Activated T-cell treated with anti-CD3 and anti-CD28 coated beads for 48 hours (primary cell): Measurements from ENCODE around the gene LBHD1.
"Not testable (repeated sequence)": the region's sequence is repeated elsewhere in the genome, so short reads cannot be mapped to it uniquely, and the experiment has no call there.

Experiments used
- DNase-seq: peaks from one replicate; pipeline ENCODE4 v3.0.0-alpha.2; 2020; ENCODE audit warnings: low read depth

LBHD1 gene

DNA sequence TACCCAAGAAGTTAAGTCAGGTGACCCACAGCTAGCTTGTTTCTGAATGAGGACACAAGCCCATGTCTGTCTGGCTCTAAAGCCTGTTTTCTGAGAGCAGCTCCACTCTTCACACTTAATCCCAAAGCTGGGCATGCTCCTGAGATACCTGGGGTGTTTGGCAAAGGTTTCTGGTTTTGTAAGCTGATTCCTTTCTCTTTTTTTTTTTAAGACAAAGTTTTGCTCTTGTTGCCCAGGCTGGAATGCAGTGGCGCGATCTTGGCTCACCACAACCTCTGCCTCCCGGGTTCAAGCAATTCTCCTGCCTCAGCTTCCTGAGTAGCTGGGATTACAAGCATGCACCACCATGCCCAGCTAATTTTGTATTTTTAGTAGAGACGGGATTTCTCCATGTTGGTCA lies 21.6 kb upstream of the LBHD1 start:
- DNase-seq = not testable (repeated sequence)

DNA sequence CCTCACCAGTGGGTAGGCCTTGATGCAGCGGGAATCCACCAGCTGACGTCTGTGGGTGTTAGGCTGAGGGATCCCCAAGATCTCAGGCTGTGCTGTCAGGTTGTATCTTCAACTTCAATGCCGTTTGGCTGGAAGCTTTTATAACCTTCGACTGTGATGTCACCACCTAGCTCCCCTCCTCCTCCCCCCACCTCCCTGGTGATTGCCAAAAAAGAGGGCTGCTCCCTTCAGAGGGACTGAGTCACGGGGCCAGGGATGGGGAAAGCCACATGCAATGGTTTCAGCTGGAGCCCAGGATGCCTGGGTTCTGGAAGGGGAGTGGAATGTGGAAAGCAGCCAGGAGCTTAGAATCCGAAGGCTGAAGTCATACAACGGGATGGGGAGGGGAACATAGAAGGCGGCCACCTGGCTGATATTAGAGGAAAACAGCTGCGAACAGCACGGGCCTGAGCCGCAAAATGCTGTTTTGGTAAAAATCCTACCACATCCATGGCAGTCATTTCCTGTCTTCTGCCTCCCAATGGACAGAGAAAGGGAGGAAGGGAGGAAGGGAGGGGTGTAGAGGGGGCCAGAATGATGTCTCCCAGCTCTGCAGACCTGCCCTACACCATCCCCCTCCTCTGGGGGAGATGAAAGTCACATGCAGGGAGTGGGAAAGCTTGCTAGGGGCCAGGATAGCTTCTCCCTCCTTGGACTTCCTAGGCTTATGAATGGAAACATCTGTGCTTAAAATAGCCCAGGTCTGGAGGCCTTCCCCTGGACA lies 17.5 kb upstream of the LBHD1 start, which contains the start of gene LRRN4CL:
TSS of gene LRRN4CL (minus strand) at position 110 of the 763 bp plus-strand sequence. CDS start 1,022 bp downstream, outside the sequence.
- no peak for DNase-seq

DNA sequence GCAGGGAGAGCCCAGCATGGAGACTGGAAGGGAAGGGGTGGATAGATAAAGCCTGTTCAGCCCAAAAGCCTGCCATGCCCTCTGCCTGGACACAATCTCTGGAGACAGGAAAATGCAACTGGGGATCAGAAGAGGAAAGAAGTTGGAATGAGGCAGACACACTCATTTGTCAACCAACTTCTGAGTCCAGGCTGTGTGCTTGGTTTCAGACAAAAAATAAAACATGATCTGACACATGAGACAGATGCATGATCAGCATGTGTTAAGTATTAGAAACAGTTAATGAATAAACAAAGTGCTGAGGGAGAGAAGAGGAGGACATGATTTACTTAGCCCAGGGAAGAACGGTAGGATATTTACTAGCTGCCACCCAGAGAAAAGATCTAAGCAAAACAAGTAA lies 16.4 kb upstream of the LBHD1 start:
- DNase-seq = no peak

DNA sequence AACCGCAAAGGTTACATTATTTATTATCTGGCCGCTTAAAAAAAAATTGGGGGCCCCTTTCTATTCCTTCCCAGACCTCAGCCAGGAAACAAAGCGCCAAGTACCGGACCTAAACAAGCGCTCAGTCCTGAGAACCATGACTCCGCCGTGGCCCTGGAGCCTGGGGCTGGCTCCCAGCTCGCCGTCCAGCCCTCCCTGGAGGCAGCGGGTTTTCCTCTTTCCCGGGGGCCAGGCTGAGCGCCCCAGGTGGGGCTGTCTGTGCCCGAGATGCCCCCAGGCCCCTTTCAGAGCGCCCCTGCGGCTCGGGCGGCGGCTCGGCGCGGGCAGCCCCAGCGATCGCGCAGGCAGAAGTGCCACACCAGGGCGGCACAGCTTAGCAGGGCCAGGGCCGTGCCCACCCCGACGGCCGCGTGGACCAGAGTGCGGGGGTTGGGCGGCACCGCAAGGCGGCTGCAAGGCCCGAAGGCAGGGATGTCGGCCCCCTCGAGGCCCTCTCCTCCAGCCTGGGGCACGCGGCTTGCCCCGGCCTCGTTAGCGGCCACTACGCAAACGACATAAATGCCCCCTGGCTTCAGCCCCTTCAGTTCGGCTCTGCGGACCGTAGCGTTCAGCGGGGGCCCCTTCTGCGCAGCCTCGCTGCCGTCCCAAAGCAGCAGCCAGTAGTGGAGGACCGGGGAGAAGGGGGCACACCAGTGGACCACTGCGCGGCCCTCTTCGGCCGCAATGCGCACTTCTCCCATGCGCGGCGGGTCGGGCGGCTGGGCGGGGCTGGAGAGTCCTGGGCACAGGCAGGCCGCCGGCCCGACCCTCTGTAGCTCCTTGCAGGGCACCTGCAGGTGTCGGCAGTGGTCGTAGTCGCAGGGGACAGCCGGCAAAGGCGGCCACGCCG lies 15.7 kb upstream of the LBHD1 start:
- DNase-seq = no peak

DNA sequence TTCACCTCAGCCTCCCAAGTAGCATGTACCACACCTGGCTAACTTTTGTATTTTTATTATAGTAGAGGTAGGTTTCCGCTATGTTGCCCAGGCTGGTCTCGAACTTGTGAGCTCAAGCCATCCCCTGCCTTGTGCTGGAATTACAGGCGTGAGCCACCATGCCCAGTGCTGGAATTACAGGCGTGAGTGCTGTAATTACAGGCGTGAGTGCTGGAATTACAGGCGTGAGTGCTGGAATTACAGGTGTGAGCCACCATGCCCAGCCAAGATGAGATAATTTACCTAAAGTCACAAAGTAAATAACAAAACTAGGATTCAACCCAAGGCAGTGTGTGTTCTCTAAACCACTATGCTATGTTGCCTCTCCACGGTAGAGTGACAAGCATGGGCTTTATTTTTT lies 10.5 kb upstream of the LBHD1 start:
- DNase-seq = no peak

DNA sequence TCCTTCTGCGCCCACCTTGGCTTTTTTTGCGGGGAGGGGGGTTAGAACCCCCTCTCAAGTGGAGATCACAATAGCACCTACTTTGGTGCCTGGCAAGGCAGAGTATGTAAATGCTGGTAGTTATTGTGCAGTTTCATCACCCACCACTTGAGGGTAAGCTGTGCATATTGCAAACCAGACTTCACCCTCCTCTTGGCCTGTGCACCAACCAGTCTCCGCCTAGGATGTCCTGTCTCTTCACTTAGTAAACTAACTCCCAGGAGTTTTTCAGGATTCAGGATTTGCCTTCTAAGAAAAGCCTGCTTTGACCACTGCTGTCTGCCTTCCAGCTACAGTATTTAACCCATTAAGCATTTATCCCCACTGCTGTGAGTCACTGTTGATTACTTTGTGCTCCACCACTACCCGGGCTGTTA lies 8.8 kb upstream of the LBHD1 start:
- peak; percentile 25 for DNase-seq

DNA sequence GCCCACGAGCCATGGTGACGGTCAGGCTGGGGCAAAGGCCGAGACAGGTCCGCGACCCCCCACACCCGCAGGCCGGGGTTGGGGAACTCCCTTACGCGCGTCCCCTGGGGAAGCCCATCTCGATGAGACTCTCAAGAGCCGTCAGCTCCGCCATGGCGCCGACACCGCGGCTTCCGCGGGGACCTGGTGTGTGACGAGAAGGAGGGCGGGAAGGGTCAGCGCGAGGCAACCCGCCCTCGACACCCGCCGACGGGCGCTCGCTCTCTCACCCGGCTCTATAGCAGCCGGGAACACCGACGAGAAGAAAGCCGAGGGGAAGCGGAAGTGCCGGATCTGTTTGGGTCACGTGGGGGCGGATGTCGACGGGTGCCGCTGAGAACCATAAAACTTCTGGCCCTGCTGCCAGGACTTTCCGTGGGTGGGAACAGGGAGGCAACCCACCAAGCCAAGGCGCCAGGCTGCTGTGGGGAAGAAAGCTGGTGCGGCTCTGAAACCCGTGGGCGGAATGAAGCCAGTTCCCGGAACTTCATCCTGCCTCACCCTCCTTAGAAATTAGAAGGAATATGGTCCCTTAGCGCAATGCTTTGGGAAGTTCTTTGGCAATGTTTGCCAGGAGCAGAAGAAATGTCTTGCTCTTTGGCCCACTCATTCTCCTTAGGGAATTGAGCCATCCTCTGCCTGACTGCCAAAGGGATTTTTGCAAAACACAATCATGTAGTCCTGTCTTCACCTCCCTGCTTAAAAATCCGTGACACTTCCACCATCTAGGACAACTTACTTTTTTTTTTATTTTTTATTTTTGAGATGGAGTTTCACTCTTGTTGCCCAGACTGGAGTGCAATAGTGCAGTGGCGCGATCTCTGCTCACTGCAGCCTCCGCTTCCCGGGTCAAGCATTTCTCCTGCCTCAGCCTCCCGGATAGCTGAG lies 7.0 kb upstream of the LBHD1 start, which contains the start of gene UBXN1:
TSS of gene UBXN1 (minus strand) at position 304 of the 927 bp plus-strand sequence. CDS start at position 154, 150 bp downstream.
- peak; percentile 84 for DNase-seq

DNA sequence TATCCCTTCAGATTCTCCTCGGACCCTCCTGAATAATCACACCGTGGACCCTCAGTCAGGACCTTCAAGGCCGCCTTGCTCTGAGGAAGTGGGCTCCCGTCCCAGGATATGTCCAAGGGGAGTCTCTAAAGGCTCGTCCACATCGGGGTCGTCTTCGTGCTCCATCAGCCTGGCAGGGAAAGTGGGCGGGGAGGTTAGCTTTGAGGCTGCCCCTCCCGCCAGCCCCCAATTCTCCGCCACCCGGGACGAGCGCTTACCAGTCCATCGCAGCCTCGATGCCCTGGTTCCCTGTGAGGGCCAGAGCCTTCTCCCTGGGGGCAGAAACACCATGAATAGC lies 6.3 kb upstream of the LBHD1 start:
- DNase-seq = no peak

DNA sequence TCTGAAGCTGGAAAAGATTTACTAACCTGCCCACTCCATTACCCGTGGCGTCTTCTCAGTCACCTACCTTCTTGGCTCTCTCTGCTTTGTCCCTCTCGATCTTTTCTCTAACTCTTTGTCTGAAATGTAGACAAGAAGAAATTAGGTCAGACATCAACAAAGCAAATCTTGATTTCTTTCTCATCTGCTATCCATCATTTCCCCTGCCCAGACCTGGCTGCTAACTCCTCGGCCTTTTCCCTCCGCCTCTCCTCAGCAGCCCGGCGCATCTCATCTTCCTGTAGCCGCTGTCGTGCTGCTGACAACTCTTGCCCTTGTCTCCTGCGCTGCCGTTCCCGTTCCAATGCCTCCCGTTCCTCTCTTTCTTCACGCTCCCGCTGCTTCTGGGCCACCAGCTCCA lies 5.6 kb upstream of the LBHD1 start:
- no peak for DNase-seq

DNA sequence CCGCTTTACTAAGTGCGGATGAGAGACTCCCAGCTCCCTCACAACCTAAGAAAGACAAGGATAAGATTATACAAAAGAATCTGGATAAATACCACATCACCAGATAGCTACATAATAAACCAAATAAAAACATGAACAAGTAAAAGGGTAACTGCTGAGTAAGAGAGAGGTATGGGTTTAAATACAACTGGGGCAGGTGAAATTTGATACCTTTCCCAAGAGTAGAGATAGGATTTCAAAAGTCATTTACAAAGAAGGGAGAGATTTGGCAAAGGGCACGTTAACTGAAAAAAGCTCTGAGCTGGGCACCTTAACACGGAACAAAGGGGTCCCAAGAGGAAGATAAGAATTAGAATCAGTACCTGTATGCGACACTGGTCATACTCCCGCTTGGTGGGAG lies 5.1 kb upstream of the LBHD1 start:
- no peak for DNase-seq

DNA sequence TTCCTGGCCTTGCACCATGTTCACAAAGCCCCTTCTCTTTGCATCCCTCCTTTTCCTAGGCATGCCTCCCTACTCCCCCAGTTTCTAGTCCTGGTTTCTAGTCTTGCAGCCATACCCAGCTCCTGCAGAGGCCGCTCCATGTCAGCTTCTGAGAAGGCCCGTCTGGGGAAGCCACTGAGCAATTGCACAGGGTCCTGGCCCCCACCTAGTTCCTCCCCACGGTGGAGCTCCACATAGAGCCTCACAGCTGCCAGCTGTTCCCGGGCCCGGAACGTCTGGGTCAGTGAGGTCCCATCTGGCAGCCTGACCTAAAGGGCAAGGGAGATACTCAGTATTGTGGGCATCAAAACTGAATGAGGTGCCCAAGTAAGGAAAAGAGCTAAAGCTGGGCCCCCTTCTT lies 4.6 kb upstream of the LBHD1 start:
- DNase-seq = no peak

DNA sequence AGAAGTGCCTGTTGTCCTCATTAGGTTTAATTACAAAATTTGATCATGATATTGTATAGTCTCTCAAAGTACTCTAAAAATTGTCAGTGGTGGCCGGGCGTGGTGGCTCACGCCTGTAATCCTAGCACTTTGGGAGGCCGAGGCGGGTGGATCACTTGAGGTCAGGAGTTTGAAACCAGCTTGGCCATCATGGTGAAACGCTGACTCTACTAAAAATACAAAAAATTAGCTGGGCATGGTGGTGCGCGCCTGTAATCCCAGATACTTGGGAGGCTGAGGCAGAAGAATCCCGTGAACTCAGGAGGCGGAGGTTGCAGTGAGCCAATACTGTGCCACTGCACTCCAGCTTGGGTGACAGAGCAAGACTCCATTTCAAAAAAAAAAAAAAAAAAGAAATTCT lies 3.3 kb upstream of the LBHD1 start:
- not testable (repeated sequence) for DNase-seq

DNA sequence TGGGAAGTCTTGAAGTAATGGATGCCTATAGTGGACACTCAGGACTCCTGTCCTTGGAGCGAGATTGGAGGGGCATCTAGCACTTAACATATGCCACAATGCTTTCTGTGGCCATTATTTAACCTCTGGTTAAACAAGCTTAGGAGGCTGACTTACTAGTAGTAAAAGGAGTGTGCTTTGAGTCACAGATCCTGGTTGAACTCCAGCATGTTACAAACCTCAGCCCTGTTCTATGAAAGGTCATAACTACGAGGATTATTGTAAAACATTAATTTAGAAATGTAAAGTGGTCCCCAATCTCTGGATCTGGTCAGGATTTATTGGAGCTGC lies 1.1 kb upstream of the LBHD1 start:
- DNase-seq = no peak

DNA sequence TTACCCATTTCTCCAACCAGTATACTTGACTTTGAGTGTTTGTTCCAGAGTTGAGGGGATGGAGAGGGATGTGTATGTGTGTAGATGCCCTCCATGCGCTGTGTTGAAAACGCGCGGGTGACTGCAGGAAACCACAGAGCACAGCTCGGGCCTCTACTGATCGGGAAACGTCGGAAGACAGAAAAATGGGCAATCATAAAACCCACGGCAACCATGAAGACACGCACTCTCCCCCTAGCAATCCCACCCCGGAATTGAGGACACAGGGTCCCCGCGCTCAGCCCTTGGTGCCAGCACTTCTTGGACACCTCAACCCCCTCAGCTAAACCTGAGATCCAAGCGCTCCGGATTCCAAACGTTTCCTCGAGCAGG lies 845 bp downstream of the LBHD1 start:
- no peak for DNase-seq

DNA sequence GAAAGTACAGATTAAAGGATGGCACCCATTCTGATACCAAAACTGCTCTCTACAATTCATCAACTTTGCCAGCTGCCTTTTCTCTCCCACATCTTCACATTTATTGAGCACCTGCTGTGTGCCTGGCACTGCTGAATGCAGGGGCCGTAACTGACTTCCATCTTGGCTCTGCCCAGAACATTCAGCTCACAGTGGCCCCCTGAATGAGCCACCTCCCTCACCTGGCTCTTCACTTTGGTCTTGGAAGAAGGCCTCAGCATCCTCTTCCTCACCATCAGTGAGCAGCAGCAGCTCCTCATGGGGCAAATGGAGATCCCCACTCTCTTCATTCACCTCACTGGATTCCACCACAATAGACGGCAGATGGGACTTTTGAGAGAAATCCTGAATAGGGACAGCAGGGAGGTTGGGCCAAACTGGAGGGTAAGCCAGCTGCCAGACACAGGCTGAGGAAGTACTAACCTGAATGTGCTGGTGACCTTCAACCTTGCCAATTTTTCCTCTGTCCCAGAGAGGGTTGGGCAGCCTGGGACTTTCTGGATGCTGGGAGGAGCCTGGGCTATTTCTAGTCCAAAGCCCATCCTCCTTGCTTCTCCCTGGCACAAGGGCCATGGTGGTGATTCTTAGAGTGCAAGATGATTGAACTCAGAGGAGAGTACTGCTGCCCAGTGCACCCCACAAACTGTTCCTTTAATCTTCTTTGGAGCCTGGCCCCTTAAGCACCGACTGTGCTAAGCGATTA lies 2.5 kb downstream of the LBHD1 start:
- DNase-seq = no peak

DNA sequence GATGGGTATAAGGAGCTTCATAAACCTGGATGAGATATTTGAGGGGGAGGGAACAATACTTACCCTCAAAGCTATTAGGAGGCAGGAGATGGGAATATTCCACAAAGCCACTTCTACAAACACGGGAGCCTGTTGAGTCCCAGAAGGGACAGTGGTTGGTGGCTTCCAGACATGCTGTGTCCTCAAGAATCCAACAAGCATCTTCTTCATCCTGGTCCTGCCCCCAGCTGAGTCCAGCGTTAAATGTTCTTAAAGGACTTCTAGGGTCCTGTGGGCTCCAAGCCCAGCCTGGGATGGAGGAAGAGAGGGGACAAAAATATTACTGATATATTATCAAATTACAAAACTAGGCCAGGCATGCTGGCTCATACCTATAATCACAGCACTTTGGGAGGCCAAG lies 4.6 kb downstream of the LBHD1 start:
- no peak for DNase-seq

DNA sequence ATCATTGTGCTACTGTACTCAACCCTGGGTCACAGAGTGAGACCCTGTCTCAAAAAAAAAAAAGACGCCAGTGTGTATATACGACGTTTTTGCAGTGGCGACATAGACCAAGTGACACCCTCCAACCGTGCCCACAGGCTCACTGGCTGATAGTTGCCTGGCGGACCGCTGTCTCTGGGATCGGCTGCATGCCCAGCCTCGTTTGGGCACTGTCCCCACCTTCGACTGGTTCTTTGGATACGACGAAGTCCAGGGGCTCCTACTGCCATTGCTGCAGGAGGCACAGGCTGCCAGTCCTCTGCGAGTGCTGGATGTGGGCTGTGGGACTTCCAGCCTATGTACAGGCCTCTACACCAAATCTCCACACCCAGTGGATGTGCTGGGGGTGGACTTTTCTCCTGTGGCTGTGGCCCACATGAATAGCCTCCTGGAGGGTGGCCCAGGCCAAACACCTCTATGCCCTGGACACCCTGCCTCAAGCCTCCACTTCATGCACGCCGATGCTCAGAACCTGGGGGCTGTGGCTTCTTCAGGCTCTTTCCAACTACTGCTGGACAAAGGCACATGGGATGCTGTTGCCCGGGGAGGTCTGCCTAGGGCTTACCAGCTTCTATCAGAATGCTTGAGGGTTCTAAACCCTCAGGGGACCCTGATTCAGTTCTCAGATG lies 5.7 kb downstream of the LBHD1 start:
- no peak for DNase-seq

DNA sequence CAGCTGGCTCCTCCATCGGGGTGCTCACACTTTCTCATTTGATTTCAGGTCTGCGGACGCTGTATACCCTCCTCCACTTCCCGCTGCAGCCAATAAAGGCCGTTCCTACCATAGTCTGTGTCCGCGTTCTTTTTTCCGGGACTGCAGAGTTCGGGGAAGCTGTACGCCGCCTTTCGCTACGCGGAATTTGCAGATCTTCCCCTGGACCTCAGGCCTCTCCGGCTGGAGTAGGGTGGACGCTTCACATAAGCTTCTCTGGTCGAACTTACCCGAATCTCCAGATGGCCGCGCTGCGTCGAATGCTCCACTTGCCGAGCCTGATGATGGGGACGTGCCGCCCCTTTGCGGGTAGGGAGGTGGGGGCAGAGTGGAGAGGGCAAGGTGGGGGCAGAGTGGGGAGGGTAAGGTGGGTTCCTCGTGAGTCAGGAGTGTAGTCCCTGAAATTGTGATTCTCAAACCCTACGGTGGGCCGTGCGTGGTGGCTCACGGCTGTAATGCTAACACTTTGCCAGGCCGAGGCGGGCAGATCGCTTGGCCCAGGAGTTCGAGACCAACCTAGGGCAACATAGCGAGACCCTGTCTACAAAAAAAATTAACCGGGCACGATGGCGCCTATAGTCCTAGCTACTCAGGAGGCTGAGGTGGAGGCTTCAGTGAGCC lies 6.3 kb downstream of the LBHD1 start:
- DNase-seq = peak; percentile 56

DNA sequence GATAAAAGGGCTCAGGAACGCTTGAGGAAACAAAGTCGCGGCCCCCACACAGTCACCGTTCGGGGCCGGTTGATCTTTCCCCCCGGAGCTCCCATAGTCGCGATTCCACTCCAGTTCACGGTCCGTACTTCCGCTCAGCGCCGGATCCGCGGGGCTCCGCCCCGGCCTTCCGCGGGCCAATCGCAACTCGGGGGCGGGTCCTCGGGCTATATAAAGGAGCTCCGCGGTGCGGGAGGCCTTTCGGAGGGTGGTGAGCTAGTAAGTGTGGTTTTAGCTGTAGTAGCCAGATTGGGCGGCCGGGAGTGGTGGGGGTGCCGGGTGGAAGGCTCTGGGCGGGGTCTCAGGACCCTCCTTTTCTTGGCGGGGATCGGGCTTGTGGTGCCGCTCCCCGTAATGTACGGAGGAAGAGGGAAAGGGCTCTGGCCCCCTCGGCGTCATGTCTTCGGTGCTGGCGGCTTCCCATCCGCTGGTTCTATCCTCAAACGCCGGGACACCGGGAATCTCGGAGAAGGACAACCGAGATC lies 6.9 kb downstream of the LBHD1 start, which contains the start of the genes C11orf98 and CSKMT:
TSS of gene C11orf98 (minus strand) at position 136 of the 524 bp plus-strand sequence. CDS start at position 95, 41 bp downstream.
TSS of gene CSKMT (plus strand) at position 238 of the 524 bp plus-strand sequence. CDS start 568 bp downstream, outside the sequence.
- DNase-seq = peak; percentile 95
